GM12874 (cell line): Measurements from ENCODE around the gene ENGASE.

Source experiments
- CTCF ChIP-seq: IDR thresholded peaks from 2 replicates; pipeline ENCODE4 v1.5.1; 2011; ENCODE audit warnings: low read depth, mild to moderate bottlenecking, control low read depth, low read length, moderate library complexity; ENCODE audit not compliant: insufficient read depth

Gene ENGASE

DNA sequence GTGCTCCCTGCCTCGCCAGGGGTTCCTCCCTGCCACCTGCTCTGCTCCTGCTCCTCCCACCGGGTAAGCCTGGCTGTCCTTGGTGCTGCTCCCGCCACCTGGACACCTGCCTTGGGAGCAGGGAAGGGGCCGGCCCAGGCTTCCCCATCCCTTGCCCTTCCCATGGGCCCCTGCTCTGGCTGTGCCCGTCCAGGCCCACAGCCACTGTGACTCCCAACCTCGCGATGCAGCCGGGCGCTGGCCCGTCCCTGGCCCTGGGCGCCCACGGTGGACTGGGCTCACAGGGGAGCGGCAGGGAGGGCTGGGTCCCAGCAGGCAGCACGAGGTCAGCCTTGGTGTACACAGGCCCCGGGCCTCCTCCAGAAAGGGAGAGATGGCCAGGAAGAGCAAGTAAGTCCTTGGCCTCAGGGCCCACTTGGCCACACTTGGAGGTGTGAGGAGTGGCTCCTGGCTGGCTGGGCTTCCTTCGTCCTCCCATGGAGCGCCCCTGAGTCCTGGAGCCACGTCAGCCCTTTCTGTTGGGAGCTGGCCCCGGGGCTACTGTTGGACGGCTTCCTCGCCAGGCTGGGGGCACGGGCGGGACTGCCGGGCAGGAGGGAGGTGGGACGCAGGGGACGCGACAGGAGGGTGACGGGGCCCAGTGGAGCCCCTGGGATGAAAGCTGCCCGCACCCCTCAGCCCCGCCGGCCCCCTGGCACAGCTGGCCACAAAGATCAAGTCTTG is 15.3 kb downstream of the ENGASE start:
- no peak for TF ChIP-seq CTCF

- TF ChIP-seq CTCF: no peak
These were observed 16.0 kb downstream of the ENGASE start for GRCh38 chr17:79090443-79091225.

- TF ChIP-seq CTCF: no peak
These were observed 16.6 kb downstream of the ENGASE start for GRCh38 chr17:79091226-79091670.

DNA sequence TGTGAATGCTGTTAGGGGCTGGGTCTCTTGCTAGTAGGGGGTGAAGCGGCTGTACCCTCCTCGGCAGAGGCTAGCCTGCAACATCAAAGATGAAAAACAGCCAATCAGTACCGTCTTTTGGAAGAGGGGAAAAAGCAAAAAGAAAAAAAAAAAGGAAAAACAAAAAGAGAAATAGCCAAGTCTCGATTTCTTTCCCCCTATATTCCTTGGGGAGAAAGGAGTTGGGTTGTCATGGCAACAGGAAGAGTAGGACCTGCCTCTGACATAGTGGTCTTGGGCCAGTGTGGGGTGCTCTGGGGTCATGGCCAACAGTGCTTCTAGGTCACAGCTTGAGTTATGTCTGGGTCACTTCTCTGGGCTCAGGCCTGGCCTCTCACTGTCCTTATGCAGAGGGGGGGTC is 17.9 kb downstream of the ENGASE start:
- no peak for TF ChIP-seq CTCF

GRCh38 chr17:79093270-79093669 is 18.6 kb downstream of the ENGASE start:
- TF ChIP-seq CTCF: no peak

DNA sequence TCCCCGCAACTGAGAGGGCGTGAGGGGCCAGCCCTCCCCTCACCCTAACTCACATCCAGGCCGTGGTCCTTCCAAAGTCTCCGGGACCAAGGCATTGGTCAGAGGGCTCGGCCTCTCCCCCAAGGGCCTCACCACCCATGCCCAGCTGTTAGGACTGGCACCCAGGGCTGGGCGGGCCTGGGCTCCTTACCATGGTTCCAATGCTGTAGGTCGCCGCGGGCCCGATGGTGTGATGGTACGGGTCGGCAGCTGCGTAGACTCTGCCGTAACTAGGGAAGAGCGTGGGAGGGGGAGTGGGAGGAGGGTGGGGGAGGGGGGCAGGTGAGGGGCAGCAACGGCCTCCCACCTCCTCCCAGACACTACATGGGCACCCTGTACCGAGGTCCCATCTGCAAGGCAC is 19.6 kb downstream of the ENGASE start:
- TF ChIP-seq CTCF: no peak

- no peak for TF ChIP-seq CTCF
These were observed 20.9 kb downstream of the ENGASE start for GRCh38 chr17:79095345-79096055.
